Fibroblast of lung (primary cell): ENCODE data around the gene NECTIN2.

Source experiments
- EZH2 ChIP-seq: IDR thresholded peaks from 2 replicates; pipeline ENCODE4 v1.5.1; 2012; ENCODE audit warnings: low read length, control low read depth, mild to moderate bottlenecking; ENCODE audit errors: missing control alignments
- TF ChIP-seq, protein P1 (sequence below), 2 donors: IDR thresholded peaks in 1 of 2; conservative IDR thresholded peaks in 1 of 2; 1 replicate in 1 of 2; 2 replicates in 1 of 2; pipeline ENCODE4 v1.5.1; 2011 to 2012; ENCODE audit warnings: low read length in 2 of 2, control low read depth in 1 of 2, inconsistent platforms in 1 of 2, low read depth in 1 of 2, mild to moderate bottlenecking in 1 of 2

DNA sequence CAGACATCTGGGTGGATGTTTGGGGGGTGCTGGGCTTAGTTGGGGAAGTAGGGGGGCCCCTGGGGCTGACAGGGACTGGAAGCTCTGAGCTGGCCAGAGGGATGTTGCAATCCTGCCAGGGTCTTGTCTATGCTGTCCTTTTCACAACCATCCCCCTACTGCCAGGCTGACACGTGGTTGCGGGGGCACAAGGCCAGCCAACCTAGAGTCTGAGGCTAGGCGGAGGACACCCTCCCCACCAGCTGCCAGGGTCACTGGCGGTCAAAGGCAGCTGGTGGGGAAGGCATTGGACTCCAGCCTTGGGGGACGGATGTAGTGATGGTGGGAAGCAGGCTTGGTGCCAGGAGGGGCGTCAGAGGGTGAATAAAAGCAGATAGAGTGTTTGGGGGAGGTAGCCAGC, 66.8 kb downstream of the NECTIN2 start:
- TF ChIP-seq, protein P1, sequence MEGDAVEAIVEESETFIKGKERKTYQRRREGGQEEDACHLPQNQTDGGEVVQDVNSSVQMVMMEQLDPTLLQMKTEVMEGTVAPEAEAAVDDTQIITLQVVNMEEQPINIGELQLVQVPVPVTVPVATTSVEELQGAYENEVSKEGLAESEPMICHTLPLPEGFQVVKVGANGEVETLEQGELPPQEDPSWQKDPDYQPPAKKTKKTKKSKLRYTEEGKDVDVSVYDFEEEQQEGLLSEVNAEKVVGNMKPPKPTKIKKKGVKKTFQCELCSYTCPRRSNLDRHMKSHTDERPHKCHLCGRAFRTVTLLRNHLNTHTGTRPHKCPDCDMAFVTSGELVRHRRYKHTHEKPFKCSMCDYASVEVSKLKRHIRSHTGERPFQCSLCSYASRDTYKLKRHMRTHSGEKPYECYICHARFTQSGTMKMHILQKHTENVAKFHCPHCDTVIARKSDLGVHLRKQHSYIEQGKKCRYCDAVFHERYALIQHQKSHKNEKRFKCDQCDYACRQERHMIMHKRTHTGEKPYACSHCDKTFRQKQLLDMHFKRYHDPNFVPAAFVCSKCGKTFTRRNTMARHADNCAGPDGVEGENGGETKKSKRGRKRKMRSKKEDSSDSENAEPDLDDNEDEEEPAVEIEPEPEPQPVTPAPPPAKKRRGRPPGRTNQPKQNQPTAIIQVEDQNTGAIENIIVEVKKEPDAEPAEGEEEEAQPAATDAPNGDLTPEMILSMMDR (conservative IDR thresholded peaks at IDR 0.05 in 1 of 2, IDR thresholded peaks at IDR 0.05 in 1 of 2; ENCODE audit: low read depth in 1 of 2, low read length in 2 of 2), result no peak
- TF ChIP-seq EZH2, result no peak
